Panc1 (cell line): Measurements from ENCODE around the gene C5. TPM values are rescaled to one million over a fixed set of nuclear protein-coding genes. Genes with fewer than 3 reads are reported as not detected.

Experiments used
- ATAC-seq: fragments of 200-7000 bp; cut with Tn5 transposase; 2 replicates; pipeline ENCODE4 v1.9.1; 2020; ENCODE audit warnings: mild to moderate bottlenecking, moderate library complexity
- BruUV-seq: library from RNA; stranded (reverse); fragments of 400-500 nt; replicated peaks from 2 replicates; lab custom pipeline; 2021; lab: Mats Ljungman, UMichigan
- CTCF ChIA-PET: fragments of 300-600 bp; sonication (Branson Sonifier 250); formaldehyde crosslinking; loops from one replicate; lab custom pipeline; 2022; ENCODE audit warnings: antibody characterized with exemption; lab: Charles Lee
- POLR2A ChIA-PET: fragments of 300-600 bp; sonication (Branson Sonifier 250); formaldehyde crosslinking; loops from one replicate; lab custom pipeline; 2022; ENCODE audit warnings: antibody characterized with exemption; lab: Charles Lee
- DNase-seq: peaks from one replicate; pipeline ENCODE4 v3.0.0-alpha.2; 2010; ENCODE audit warnings: low read depth, low spot score
- H3K27ac ChIP-seq: 2 replicates; pipeline ENCODE4 v1.5.1; 2011; ENCODE audit warnings: mild to moderate bottlenecking, low read length, inconsistent platforms
- H3K27me3 ChIP-seq: fragments of 200-500 bp; sonication (Bioruptor generic); 2 replicates; pipeline ENCODE4 v1.6.0; 2014; ENCODE audit warnings: low read length, inconsistent platforms; ENCODE audit not compliant: control insufficient read depth, insufficient read depth
- H3K36me3 ChIP-seq: fragments of 200-500 bp; sonication (Bioruptor generic); 2 replicates; pipeline ENCODE4 v1.5.1; 2014; ENCODE audit warnings: inconsistent platforms, mild to moderate bottlenecking, low read length, moderate library complexity; ENCODE audit not compliant: control insufficient read depth, insufficient read depth
- H3K4me1 ChIP-seq: 2 replicates; pipeline ENCODE4 v1.5.1; 2011; ENCODE audit warnings: inconsistent platforms, mild to moderate bottlenecking, low read length, moderate library complexity; ENCODE audit not compliant: control insufficient read depth, insufficient read depth
- H3K4me3 ChIP-seq, 2 experiments: 2 replicates each; pipeline ENCODE4 v1.5.1; 2011 to 2012; ENCODE audit warnings: low read depth in 2 of 2, low read length in 2 of 2, mild to moderate bottlenecking in 2 of 2, inconsistent platforms in 1 of 2, moderate library complexity in 1 of 2
- H3K9me3 ChIP-seq: fragments of 200-500 bp; sonication (Bioruptor generic); 2 replicates; pipeline ENCODE4 v1.5.1; 2014; ENCODE audit warnings: low read depth, mild to moderate bottlenecking, inconsistent platforms, low read length, moderate library complexity; ENCODE audit not compliant: control insufficient read depth, insufficient read depth
- CTCF ChIP-seq: fragments of 450-650 bp; IDR thresholded peaks from 2 replicates; pipeline ENCODE4 v1.5.1; 2017; ENCODE audit warnings: mild to moderate bottlenecking
- POLR2AphosphoS5 ChIP-seq: IDR thresholded peaks from 2 replicates; pipeline ENCODE4 v1.6.1; 2012; ENCODE audit warnings: mild to moderate bottlenecking, low read depth, low read length, moderate library complexity
- REST ChIP-seq, 2 experiments: IDR thresholded peaks; 2 replicates each; pipeline ENCODE4 v1.6.1; 2011 to 2012; ENCODE audit warnings: low read depth in 2 of 2, control low read depth in 1 of 2, low read length in 1 of 2, mild to moderate bottlenecking in 1 of 2, moderate library complexity in 1 of 2; ENCODE audit not compliant: insufficient read depth in 1 of 2
- SIN3A ChIP-seq: IDR thresholded peaks from 2 replicates; pipeline ENCODE4 v1.6.1; 2012; ENCODE audit warnings: low read depth, mild to moderate bottlenecking, low read length, moderate library complexity, borderline replicate concordance; ENCODE audit not compliant: insufficient read depth
- TCF7L2 ChIP-seq: IDR thresholded peaks from 2 replicates; pipeline ENCODE4 v1.6.1; 2011; ENCODE audit warnings: mild to moderate bottlenecking, low read depth, low read length, inconsistent platforms
- in situ Hi-C: cut with HindIII; loops from 2 replicates; pipeline ENCODE4 v1.10.0; 2016; ENCODE audit warnings: low sequenced_read_pairs, low pct_unique_long_range_greater_than_20kb
- intact Hi-C: fragments of 100-400 bp; cut with micrococcal nuclease; formaldehyde crosslinking; loops from one replicate; pipeline ENCODE4 v1.10.0; 2022; ENCODE audit not compliant: unreplicated experiment
- total RNA-seq: library from RNA; stranded (reverse); gene quantifications from one replicate; pipeline ENCODE4 v1.2.1, GENCODE V29; 2021; ENCODE audit not compliant: unreplicated experiment

The C5 gene
- total RNA-seq, 1 experiment from 2014 or later: 1.6 TPM

GRCh38 chr9:120937596-120937995, 112.5 kb downstream of the C5 start:
- TF ChIP-seq SIN3A (no peak), REST (IDR thresholded peaks at IDR 0.05; ENCODE audit: insufficient read depth in 1 of 2, low read depth in 2 of 2, low read length in 1 of 2) (no peak), CTCF (no peak)
- ATAC-seq (no peak), DNase-seq (no peak)
- H3K36me3 ChIP-seq: no peaks in the 10 kb centered on the region
- no peak overlapping the region for H3K27ac ChIP-seq
- H3K27me3 ChIP-seq: no peaks in the 10 kb centered on the region
- in situ Hi-C loops: no loop called here
- H3K4me1 ChIP-seq: peaks cover 7% of the 10 kb centered on the region
- ChIA-PET CTCF (interaction anchor here (0.5 kb wide), 1 partner anchor 874 kb away, joined by 4 read pairs; no protein-coding TSS in a partner anchor), POLR2A (interaction anchor here (0.5 kb wide), 1 partner anchor 66 kb away, joined by 11 read pairs; no protein-coding TSS in a partner anchor)
- no peaks in the 10 kb centered on the region for H3K9me3 ChIP-seq
- H3K4me3 ChIP-seq: no peak overlapping the region
- no TSS peak for BruUV-seq
- intact Hi-C loops: loop anchor here (2.0 kb wide), 1 partner anchor 181 kb away; no protein-coding TSS in a partner anchor

- ChIA-PET CTCF (no interaction called here), POLR2A (no interaction called here)
- no peaks in the 10 kb centered on the region for H3K36me3 ChIP-seq
- in situ Hi-C loops (no loop called here), intact Hi-C loops (loop anchor here (2.0 kb wide), 1 partner anchor 180 kb away; no protein-coding TSS in a partner anchor)
- no TSS peak for BruUV-seq
- no peak for TF ChIP-seq CTCF
- no peak for TF ChIP-seq SIN3A
- no peak for TF ChIP-seq POLR2AphosphoS5
- no peak for TF ChIP-seq TCF7L2
- TF ChIP-seq REST (IDR thresholded peaks at IDR 0.05; ENCODE audit: insufficient read depth in 1 of 2, low read depth in 2 of 2, low read length in 1 of 2): no peak
- H3K27me3 ChIP-seq: no peaks in the 10 kb centered on the region
- H3K9me3 ChIP-seq: no peaks in the 10 kb centered on the region
- ATAC-seq (no peak), DNase-seq (no peak)
- H3K4me3 ChIP-seq: no peak overlapping the region
- no peak overlapping the region for H3K27ac ChIP-seq
- H3K4me1 ChIP-seq: peaks cover 7% of the 10 kb centered on the region
Measured at GRCh38 chr9:120937127-120937526, 112.9 kb downstream of the C5 start.
